Activated naive CD8-positive, alpha-beta T cell treated with anti-CD3 and anti-CD28 coated beads for 36 hours (primary cell): ENCODE measurements around the gene TMEM117. TPM values are rescaled to one million over a fixed set of nuclear protein-coding genes. Genes with fewer than 3 reads are reported as not detected.

Source experiments
- DNase-seq: peaks from one replicate; pipeline ENCODE4 v3.0.0; 2021
- H3K27ac Mint-ChIP-seq: one replicate; pipeline ENCODE4 v1.8.0; 2022; ENCODE audit warnings: mild to moderate bottlenecking, moderate library complexity, mixed read lengths
- H3K27me3 Mint-ChIP-seq: one replicate; pipeline ENCODE4 v1.8.0; 2022; ENCODE audit warnings: mild to moderate bottlenecking, mixed read lengths
- H3K36me3 Mint-ChIP-seq: one replicate; pipeline ENCODE4 v1.8.0; 2021; ENCODE audit warnings: mild to moderate bottlenecking, mixed read lengths
- H3K4me1 Mint-ChIP-seq: one replicate; pipeline ENCODE4 v1.8.0; 2021; ENCODE audit warnings: mixed read lengths
- H3K4me3 Mint-ChIP-seq: one replicate; pipeline ENCODE4 v1.8.0; 2022; ENCODE audit warnings: mild to moderate bottlenecking, moderate library complexity, mixed read lengths
- H3K9me3 Mint-ChIP-seq: one replicate; pipeline ENCODE4 v1.8.0; 2022; ENCODE audit warnings: mixed read lengths
- total RNA-seq, 2 experiments: library from RNA; stranded (reverse); gene quantifications; one replicate each; pipeline ENCODE4 v1.2.3, GENCODE V29; 2021

Gene TMEM117
- total RNA-seq: under 1 TPM; 0.68 to 0.74 TPM

DNA sequence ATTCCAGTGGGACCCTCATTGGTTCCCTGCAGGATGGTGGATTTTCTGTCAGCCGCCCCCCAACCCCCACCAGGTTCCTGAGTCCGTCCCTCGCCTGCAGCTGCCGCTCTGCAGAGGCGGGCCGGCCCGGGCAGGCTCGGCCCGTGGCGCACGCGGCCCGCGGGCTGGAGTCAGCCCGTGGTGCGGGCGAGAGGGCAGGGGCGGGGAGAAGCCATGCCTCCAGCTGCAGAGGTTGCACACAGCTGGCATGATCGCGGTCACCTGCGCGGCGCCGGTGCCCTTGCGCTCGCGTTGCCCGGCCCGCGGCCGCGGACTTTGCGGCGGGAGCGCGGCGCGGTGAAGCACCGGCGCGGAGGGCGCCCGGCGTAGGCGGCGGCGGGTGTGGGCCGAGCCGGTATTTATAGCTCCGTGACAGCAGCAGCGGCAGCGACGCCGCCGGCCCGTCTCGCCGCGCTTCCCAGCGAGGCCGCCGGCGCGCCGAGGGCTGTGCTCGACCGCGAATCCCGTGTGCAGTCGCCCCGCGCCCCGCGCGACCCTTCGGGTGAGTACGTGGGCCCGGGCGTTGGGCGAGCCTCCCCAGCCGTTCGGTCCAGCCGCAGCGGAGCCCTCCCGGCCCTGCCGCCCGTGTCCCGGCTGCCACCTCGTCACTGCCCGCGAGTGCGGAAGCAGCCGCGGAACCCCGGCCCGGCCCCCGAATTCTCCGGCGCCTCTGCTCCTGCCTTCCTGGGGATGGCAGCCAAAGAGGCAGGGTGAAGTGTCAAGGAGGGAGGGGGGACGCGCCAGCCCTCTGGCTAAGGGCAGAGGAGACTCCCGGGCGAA is at the start of gene TMEM117:
Gene TMEM117 (plus strand): TSS at position 426 of the 819 bp plus-strand sequence.
- H3K4me1 Mint-ChIP-seq: peaks cover 48% of the 10 kb centered on the region
- no peaks in the 10 kb centered on the region for H3K36me3 Mint-ChIP-seq
- H3K27me3 Mint-ChIP-seq: no peaks in the 10 kb centered on the region
- H3K27ac Mint-ChIP-seq: peak within 1 kb of the TSS; percentile 57
- peak; percentile 65 for DNase-seq
- no peaks in the 10 kb centered on the region for H3K9me3 Mint-ChIP-seq
- H3K4me3 Mint-ChIP-seq: peak within 1 kb of the TSS; percentile 73

DNA sequence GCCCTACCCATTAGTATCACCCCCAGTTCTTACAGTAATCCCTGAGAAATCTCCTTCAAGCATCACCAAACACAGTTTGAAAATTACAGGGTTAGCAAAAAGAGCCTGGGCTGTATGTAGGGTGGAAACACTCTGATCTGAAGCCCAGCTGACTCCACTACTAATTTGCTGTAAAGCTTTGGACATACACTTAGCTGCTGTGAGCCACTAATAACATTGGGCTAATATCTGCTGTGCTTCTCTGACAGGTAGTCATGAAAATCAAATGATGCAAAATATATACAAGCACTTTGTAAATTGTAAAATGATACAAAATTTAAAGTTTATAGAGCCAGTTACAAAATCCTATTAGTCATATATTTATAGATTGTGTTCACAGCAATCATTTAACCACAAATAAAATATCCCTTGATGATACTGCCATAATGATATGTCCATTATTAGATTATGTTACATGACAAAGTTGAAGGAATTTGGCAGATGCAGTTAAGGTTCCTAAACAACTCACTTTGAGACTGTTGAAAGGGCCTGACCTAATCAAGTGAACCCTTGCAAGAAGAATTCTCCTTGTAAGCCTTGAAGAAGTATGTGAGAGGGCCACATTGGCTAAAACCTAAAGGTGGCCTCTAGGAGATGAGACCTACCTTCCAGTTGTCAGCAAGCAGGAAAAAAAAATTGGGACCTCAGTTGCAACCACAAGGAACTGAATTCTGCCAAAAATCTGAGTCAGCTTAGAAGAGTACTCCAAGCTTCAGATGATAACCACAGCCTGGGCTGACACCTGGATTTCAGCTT is 48.8 kb upstream of the TMEM117 start:
- H3K27ac Mint-ChIP-seq: no peak overlapping the region
- H3K4me3 Mint-ChIP-seq: no peak overlapping the region
- no peaks in the 10 kb centered on the region for H3K27me3 Mint-ChIP-seq
- no peaks in the 10 kb centered on the region for H3K9me3 Mint-ChIP-seq
- DNase-seq: no peak
- no peaks in the 10 kb centered on the region for H3K4me1 Mint-ChIP-seq
- H3K36me3 Mint-ChIP-seq: peaks cover 16% of the 10 kb centered on the region

GRCh38 chr12:43789941-43790340 is 45.9 kb upstream of the TMEM117 start:
- no peak overlapping the region for H3K4me3 Mint-ChIP-seq
- no peaks in the 10 kb centered on the region for H3K4me1 Mint-ChIP-seq
- H3K27ac Mint-ChIP-seq: no peak overlapping the region
- peaks cover 21% of the 10 kb centered on the region for H3K36me3 Mint-ChIP-seq
- H3K27me3 Mint-ChIP-seq: no peaks in the 10 kb centered on the region
- no peak for DNase-seq
- H3K9me3 Mint-ChIP-seq: no peaks in the 10 kb centered on the region

DNA sequence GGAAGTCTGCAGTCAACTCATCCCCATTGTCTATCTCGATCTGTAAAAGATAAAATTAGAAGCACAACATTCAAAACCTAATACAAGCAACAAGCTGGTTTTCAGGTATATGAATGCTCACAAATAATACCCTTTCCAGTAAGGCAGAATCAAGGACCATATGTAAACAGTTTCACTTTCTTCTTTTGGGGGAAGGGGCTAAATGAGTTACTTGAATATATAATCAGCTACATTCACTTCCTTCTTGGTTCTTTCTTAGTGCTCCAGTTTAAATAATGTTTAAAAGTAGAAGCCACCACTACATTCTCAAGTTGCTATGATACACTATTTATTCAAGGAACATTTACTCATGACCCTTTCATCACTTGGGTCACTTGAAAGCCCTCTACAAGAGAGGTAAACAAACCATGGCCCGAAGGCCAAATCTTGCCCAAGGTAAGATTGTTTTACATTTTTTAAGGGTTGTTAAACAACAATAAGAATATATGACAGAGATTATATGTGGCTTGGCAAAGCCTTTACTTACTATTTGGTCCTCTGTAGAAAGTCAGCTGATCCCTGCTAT is 40.1 kb upstream of the TMEM117 start:
- no peak overlapping the region for H3K4me3 Mint-ChIP-seq
- peaks cover 7% of the 10 kb centered on the region for H3K4me1 Mint-ChIP-seq
- H3K36me3 Mint-ChIP-seq: peaks cover 26% of the 10 kb centered on the region
- no peaks in the 10 kb centered on the region for H3K9me3 Mint-ChIP-seq
- no peak for DNase-seq
- H3K27me3 Mint-ChIP-seq: no peaks in the 10 kb centered on the region
- no peak overlapping the region for H3K27ac Mint-ChIP-seq

- Mint-ChIP-seq H3K4me3 (no peak overlapping the region), H3K4me1 (peaks cover 7% of the 10 kb centered on the region), H3K27ac (no peak overlapping the region), H3K27me3 (no peaks in the 10 kb centered on the region), H3K36me3 (peaks cover 23% of the 10 kb centered on the region), H3K9me3 (no peaks in the 10 kb centered on the region)
- DNase-seq: no peak
These were observed 38.2 kb upstream of the TMEM117 start for GRCh38 chr12:43797561-43798217.

- Mint-ChIP-seq H3K27me3 (no peaks in the 10 kb centered on the region), H3K9me3 (no peaks in the 10 kb centered on the region), H3K27ac (peak overlapping the region; percentile 89), H3K4me3 (peak overlapping the region; percentile 100), H3K4me1 (peaks cover 26% of the 10 kb centered on the region), H3K36me3 (peaks cover 11% of the 10 kb centered on the region)
- DNase-seq: no peak
These were observed 30.6 kb upstream of the TMEM117 start for GRCh38 chr12:43805149-43805859.

- peaks cover 26% of the 10 kb centered on the region for H3K4me1 Mint-ChIP-seq
- H3K4me3 Mint-ChIP-seq: peak within 1 kb of the TSS; percentile 100
- H3K27ac Mint-ChIP-seq: peak within 1 kb of the TSS; percentile 100
- no peaks in the 10 kb centered on the region for H3K9me3 Mint-ChIP-seq
- peaks cover 6% of the 10 kb centered on the region for H3K36me3 Mint-ChIP-seq
- H3K27me3 Mint-ChIP-seq: no peaks in the 10 kb centered on the region
- peak; percentile 93 for DNase-seq
These were observed 29.8 kb upstream of the TMEM117 start, which contains the start of gene TWF1 for GRCh38 chr12:43805860-43806736. Gene TWF1 (minus strand): TSS chr12:43806317. CDS start chr12:43806245, 72 bp downstream.

GRCh38 chr12:43806737-43807072 is 29.2 kb upstream of the TMEM117 start:
- peaks cover 31% of the 10 kb centered on the region for H3K4me1 Mint-ChIP-seq
- H3K27ac Mint-ChIP-seq: peak overlapping the region; percentile 100
- H3K27me3 Mint-ChIP-seq: no peaks in the 10 kb centered on the region
- H3K9me3 Mint-ChIP-seq: no peaks in the 10 kb centered on the region
- peak overlapping the region; percentile 100 for H3K4me3 Mint-ChIP-seq
- DNase-seq: no peak
- H3K36me3 Mint-ChIP-seq: peaks cover 4% of the 10 kb centered on the region

DNA sequence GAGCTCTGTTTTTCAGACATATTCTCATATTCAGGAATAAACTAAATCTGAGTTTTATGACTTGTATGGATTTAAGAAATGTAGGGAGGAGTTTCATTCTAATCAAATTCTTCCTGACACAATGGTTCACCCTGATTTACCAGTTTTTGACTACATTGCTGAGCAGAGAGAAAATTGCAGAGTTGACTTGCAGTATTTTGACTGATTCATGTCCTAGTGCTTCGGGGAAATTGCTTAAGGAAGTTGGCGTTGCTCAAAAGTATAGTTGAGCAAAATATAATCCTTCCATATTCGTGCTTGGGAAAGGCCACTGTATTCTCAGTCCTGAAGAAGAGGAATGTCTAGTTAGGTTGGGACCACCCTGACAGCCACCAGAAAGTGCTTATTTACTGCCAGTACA is 28.5 kb upstream of the TMEM117 start:
- Mint-ChIP-seq H3K9me3 (no peaks in the 10 kb centered on the region), H3K27ac (peak overlapping the region; percentile 100), H3K4me3 (peak overlapping the region; percentile 100), H3K4me1 (peaks cover 36% of the 10 kb centered on the region), H3K27me3 (no peaks in the 10 kb centered on the region), H3K36me3 (peaks cover 4% of the 10 kb centered on the region)
- no peak for DNase-seq

DNA sequence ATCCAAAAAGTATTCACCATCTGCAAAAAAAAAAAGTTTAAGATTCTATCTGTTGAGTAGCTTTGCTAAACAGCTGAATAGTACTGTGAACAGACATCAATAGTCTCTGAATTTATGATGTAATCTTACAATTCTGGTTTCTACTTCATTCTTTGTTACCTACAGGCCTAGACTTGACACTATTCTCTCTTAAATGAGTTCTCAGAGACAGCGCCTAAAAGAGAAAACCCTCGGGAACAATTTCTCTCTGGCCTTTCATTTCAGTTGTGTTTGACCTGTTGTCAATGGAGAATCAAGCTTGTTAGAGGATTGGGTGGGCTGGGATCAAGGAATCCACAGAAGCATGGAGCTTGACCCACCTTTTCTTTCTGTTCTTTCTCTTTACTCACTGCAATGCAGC is 23.8 kb upstream of the TMEM117 start:
- no peaks in the 10 kb centered on the region for H3K9me3 Mint-ChIP-seq
- H3K4me1 Mint-ChIP-seq: peaks cover 28% of the 10 kb centered on the region
- no peak for DNase-seq
- no peaks in the 10 kb centered on the region for H3K27me3 Mint-ChIP-seq
- H3K36me3 Mint-ChIP-seq: peaks cover 1% of the 10 kb centered on the region
- H3K4me3 Mint-ChIP-seq: no peak overlapping the region
- H3K27ac Mint-ChIP-seq: no peak overlapping the region

GRCh38 chr12:43812926-43813325 is 23.0 kb upstream of the TMEM117 start:
- H3K27me3 Mint-ChIP-seq: no peaks in the 10 kb centered on the region
- peaks cover 22% of the 10 kb centered on the region for H3K4me1 Mint-ChIP-seq
- H3K27ac Mint-ChIP-seq: no peak overlapping the region
- H3K4me3 Mint-ChIP-seq: no peak overlapping the region
- DNase-seq: no peak
- H3K9me3 Mint-ChIP-seq: no peaks in the 10 kb centered on the region
- peaks cover 1% of the 10 kb centered on the region for H3K36me3 Mint-ChIP-seq

GRCh38 chr12:43815416-43815815 is 20.5 kb upstream of the TMEM117 start:
- DNase-seq: no peak
- Mint-ChIP-seq H3K4me1 (peaks cover 22% of the 10 kb centered on the region), H3K4me3 (no peak overlapping the region), H3K36me3 (peaks cover 1% of the 10 kb centered on the region), H3K27ac (no peak overlapping the region), H3K9me3 (no peaks in the 10 kb centered on the region), H3K27me3 (peaks cover 6% of the 10 kb centered on the region)

- Mint-ChIP-seq H3K4me1 (peaks cover 19% of the 10 kb centered on the region), H3K9me3 (no peaks in the 10 kb centered on the region), H3K27ac (no peak overlapping the region), H3K27me3 (peaks cover 6% of the 10 kb centered on the region), H3K36me3 (peaks cover 1% of the 10 kb centered on the region), H3K4me3 (no peak overlapping the region)
- no peak for DNase-seq
These were observed 19.7 kb upstream of the TMEM117 start for GRCh38 chr12:43816168-43816567.
